Erythroblast (primary cell): ENCODE data around the gene ADSL.

Experiments used
- GATA1 ChIP-seq: IDR thresholded peaks from 2 replicates; pipeline ENCODE4 v1.6.1; 2011; ENCODE audit warnings: low read depth, mild to moderate bottlenecking, control low read depth, low read length, moderate library complexity
- POLR2A ChIP-seq: IDR thresholded peaks from 2 replicates; pipeline ENCODE4 v1.6.1; 2011; ENCODE audit warnings: mild to moderate bottlenecking, low read length

DNA sequence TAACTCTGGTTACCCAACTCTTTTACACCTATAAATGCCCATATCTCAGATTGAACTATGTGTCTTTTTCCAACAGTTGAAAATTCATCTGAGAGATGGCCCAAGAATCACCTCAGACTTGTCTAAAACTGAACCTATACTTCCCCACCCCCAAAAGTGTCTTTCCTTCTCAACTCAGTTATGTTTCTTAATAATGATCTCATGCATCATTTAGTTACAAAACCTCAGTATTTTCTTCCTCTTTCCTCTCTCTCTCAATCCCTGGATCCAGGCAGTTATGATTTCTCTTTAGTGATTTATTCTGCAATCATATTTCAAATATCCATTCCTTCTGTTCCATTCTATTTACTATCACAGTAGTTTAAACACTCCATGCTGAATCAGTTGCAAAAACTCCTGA is 32.3 kb upstream of the ADSL start:
- TF ChIP-seq POLR2A (no peak), GATA1 (no peak)
